Stimulated activated CD4-positive, alpha-beta T cell treated with anti-CD3 and anti-CD28 coated beads, Interleukin-4, amount 100 ng/mL, for 24 hours (primary cell): Measurements from ENCODE around the gene BBLN.
A peak's percentile ranks its signal among the peaks of the same experiment; 100 is the strongest.

Source experiments
- DNase-seq: peaks from one replicate; pipeline ENCODE4 v3.0.0-alpha.2; 2020

The BBLN gene

DNA sequence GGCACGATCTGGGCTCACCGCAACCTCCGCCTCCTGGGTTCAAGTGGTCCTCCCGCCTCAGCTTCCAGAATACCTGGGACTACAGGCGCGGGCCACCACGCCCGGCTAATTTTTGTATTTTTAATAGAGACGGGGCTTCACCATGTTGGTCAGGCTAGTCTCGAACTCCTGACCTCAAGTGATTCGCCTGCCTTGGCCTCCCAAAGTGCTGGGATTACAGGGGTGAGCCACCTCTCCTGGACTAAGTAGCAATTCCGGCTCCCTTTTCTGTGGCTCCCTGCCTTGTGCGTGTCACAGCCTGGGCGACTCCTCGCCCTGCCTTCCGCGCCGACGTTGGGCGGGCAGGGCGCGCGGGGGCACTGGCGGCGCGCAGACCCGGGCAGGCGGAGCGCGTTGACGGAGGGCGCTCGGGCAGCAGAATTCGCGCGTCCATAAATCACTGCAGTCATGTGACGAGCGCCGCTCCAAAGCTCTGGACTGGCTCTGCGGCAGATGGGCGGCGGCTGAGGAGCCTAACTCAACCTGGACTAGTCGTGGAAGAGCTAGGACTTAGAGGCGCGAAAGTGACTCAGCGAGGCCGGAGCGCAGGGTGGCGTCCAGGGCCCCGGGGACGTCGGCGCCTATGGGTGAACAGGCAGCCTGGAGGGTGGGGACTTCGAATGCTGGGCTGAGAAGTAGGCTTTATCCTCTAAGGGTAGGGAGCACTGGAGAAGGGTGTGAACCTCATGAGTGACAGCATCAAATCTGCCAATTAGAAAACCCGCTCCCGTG, 32.7 kb downstream of the BBLN start:
- no peak for DNase-seq

GRCh38 chr9:128193469-128194096, 33.5 kb downstream of the BBLN start:
- no peak for DNase-seq

- DNase-seq: no peak
Observed at GRCh38 chr9:128201441-128202369, 41.6 kb downstream of the BBLN start.

- DNase-seq: no peak
Observed at GRCh38 chr9:128202648-128203023, 42.6 kb downstream of the BBLN start.

GRCh38 chr9:128203024-128203706, 43.1 kb downstream of the BBLN start, which contains the start of gene DNM1:
Gene DNM1, plus strand, starts transcription at chr9:128203379. Its CDS starts 92 bp downstream, at chr9:128203471.
- DNase-seq: peak; percentile 62

GRCh38 chr9:128203707-128204551, 43.9 kb downstream of the BBLN start:
- peak; percentile 11 for DNase-seq

DNA sequence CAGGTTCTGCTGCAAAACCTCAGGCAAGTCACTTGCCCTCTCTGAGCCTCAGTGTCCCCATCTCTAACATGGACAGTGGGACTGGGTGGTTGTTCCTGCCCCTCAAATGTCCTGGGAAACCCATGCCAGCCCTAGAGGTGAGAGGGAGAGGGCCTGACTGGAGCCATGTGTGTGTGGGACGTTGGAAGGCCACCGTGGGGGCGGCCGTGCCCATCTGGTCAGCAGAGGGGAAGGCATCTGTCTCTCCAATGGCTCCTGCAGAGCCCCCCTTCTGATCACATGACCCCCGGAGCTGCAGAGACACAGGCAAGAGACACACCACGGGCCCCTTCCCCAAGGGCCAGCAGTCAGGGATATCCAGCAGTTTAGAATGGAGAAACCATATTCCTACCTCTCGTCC, 44.8 kb downstream of the BBLN start:
- DNase-seq: no peak

DNA sequence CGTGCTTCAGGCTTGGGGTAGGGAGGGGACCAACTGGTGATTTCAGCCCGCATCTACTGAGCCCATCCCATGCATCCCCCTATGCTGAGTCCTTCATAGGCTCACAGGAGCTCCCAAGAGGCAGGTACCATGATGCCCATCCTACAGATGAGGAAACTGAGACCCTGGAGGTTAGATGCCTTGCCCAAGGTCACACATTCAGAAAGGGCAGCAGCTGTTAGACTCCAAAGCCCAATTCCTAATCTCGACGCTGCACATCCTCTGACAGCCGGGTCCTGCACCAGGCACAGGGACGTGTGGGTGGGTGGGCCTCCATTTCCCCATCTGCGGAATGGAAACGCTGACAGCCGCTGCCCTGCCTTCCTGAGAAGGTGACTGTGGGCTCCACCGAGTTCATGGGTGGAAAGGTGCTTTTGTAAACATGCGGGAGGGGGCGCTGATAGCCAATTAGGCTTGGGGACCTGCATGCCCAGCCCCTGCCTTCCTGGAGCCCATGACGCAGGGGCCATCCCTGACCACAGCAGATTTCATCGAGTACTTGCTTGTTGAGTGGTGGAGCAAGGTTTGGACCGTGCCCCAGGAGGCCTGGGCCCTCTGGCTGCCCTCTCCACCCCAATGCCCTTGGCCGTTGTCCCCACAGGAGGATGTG, 45.4 kb downstream of the BBLN start:
- DNase-seq: no peak

GRCh38 chr9:128206484-128206883, 46.4 kb downstream of the BBLN start:
- no peak for DNase-seq

GRCh38 chr9:128206916-128207910, 47.1 kb downstream of the BBLN start:
- DNase-seq: no peak

- DNase-seq: no peak
Observed at GRCh38 chr9:128208386-128208785, 48.3 kb downstream of the BBLN start.

DNA sequence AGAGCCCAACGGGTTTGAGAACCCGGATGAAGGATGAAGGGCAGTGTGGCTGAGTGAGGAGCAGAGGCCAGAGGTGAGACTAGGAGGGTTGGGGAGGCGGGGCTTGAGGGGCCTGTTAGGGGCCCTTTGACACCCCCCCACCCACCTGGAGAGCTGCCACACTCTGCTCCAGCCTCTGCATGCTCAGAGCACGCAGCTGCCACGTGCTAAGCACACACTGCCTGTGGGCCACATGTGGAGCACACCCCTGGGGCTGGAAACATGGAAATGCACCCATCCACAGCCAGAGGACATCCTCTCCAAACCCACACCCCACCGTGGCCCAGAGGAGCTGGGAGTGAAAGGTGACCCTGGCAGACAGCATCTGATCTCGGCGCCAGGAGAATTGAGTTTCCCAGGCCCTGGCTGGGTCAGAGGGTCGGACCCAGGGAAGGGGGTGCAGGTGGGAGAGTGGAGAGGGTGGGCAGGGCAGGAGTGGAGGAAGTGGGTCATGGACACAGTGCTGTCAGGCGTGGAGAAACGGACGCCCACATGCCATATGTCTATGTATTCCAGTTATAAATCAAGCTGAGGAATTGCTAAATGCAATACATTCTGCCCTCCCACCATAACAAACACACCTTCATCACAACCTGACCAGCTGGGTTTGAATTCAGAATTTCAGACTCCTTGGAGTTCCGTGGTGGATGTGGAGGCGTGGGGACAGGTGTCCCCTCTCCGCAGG, 49.0 kb downstream of the BBLN start:
- no peak for DNase-seq

GRCh38 chr9:128211186-128211980, 51.3 kb downstream of the BBLN start:
- no peak for DNase-seq

DNA sequence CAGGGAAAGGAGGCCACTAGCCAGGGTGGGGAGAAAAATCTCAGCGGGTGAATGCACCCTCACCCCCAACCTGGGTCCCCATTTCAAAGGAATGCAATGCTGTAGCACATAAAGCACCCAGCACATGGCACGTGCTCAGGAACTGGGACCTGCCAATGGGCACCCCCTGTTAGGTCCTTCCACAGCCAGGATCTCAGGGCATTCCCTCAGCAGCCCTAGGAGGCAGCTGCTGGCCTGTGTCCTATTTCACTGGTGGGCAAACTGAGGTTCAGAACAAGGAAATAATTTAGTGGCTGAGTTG, 51.9 kb downstream of the BBLN start:
- no peak for DNase-seq
